HEK293 (cell line): Measurements from ENCODE around the gene AQP6.

Experiments used
- FEZF1 ChIP-seq: fragments of 450-650 bp; formaldehyde crosslinking; IDR thresholded peaks from 2 replicates; pipeline ENCODE4 v1.5.1; 2016; ENCODE audit warnings: missing biosample characterization, missing genetic modification characterization
- IKZF3 ChIP-seq: fragments of 450-650 bp; IDR thresholded peaks from 2 replicates; pipeline ENCODE4 v1.5.0; 2018; ENCODE audit warnings: missing biosample characterization, mild to moderate bottlenecking, missing genetic modification characterization, moderate library complexity
- WT1 ChIP-seq: fragments of 450-650 bp; formaldehyde crosslinking; IDR thresholded peaks from 2 replicates; pipeline ENCODE4 v1.5.1; 2016; ENCODE audit warnings: missing biosample characterization, missing genetic modification characterization
- ZBTB26 ChIP-seq: fragments of 450-650 bp; formaldehyde crosslinking; optimal IDR thresholded peaks from 2 replicates; pipeline ENCODE3; 2016; ENCODE audit warnings: missing biosample characterization, mild to moderate bottlenecking, missing genetic modification characterization
- ZNF16 ChIP-seq: fragments of 450-650 bp; formaldehyde crosslinking; IDR thresholded peaks from 2 replicates; pipeline ENCODE4 v1.5.1; 2016; ENCODE audit warnings: low read depth, missing biosample characterization, missing genetic modification characterization
- ZNF175 ChIP-seq: fragments of 450-650 bp; formaldehyde crosslinking; IDR thresholded peaks from 2 replicates; pipeline ENCODE4 v1.5.1; 2016; ENCODE audit warnings: missing biosample characterization, missing genetic modification characterization
- ZNF2 ChIP-seq: fragments of 450-650 bp; formaldehyde crosslinking; IDR thresholded peaks from 2 replicates; pipeline ENCODE4 v1.5.1; 2016; ENCODE audit warnings: missing biosample characterization, missing genetic modification characterization
- ZNF202 ChIP-seq: fragments of 450-650 bp; formaldehyde crosslinking; IDR thresholded peaks from 2 replicates; pipeline ENCODE4 v1.5.1; 2016; ENCODE audit warnings: missing biosample characterization, missing genetic modification characterization, borderline replicate concordance
- ZNF391 ChIP-seq: fragments of 450-650 bp; formaldehyde crosslinking; IDR thresholded peaks from 2 replicates; pipeline ENCODE4 v1.5.1; 2016; ENCODE audit warnings: low read depth, missing biosample characterization, missing genetic modification characterization, borderline replicate concordance
- ZNF394 ChIP-seq: fragments of 450-650 bp; formaldehyde crosslinking; IDR thresholded peaks from 2 replicates; pipeline ENCODE4 v1.5.1; 2016; ENCODE audit warnings: missing biosample characterization, missing genetic modification characterization, mild to moderate bottlenecking, moderate library complexity, borderline replicate concordance
- ZNF423 ChIP-seq: fragments of 450-650 bp; formaldehyde crosslinking; IDR thresholded peaks from 2 replicates; pipeline ENCODE4 v1.5.1; 2016; ENCODE audit warnings: missing biosample characterization, missing genetic modification characterization
- ZNF548 ChIP-seq: fragments of 450-650 bp; formaldehyde crosslinking; IDR thresholded peaks from 2 replicates; pipeline ENCODE4 v1.5.1; 2016; ENCODE audit warnings: missing biosample characterization, missing genetic modification characterization
- ZNF600 ChIP-seq: fragments of 450-650 bp; formaldehyde crosslinking; IDR thresholded peaks from 2 replicates; pipeline ENCODE4 v1.5.1; 2016; ENCODE audit warnings: missing biosample characterization, missing genetic modification characterization
- ZNF664 ChIP-seq: fragments of 450-650 bp; formaldehyde crosslinking; IDR thresholded peaks from 2 replicates; pipeline ENCODE4 v1.5.1; 2016; ENCODE audit warnings: missing biosample characterization, missing genetic modification characterization
- ZNF707 ChIP-seq: fragments of 450-650 bp; formaldehyde crosslinking; IDR thresholded peaks from 2 replicates; pipeline ENCODE4 v1.5.1; 2016; ENCODE audit warnings: missing biosample characterization, missing genetic modification characterization
- ZNF747 ChIP-seq: fragments of 450-650 bp; formaldehyde crosslinking; IDR thresholded peaks from 2 replicates; pipeline ENCODE4 v1.5.1; 2016; ENCODE audit warnings: missing biosample characterization, missing genetic modification characterization
- ZNF791 ChIP-seq: fragments of 450-650 bp; formaldehyde crosslinking; IDR thresholded peaks from 2 replicates; pipeline ENCODE4 v1.5.1; 2016; ENCODE audit warnings: missing biosample characterization, missing genetic modification characterization
- TF ChIP-seq, protein P1 (sequence below): fragments of 450-650 bp; formaldehyde crosslinking; conservative IDR thresholded peaks from 2 replicates; pipeline ENCODE4 v1.5.1; 2016; ENCODE audit warnings: low read depth, missing biosample characterization, missing genetic modification characterization
- TF ChIP-seq, protein P2 (sequence below): fragments of 450-650 bp; formaldehyde crosslinking; IDR thresholded peaks from 2 replicates; pipeline ENCODE4 v1.5.1; 2016; ENCODE audit warnings: missing biosample characterization, missing genetic modification characterization
- TF ChIP-seq, protein P3 (sequence below): fragments of 450-650 bp; formaldehyde crosslinking; IDR thresholded peaks from 2 replicates; pipeline ENCODE4 v1.5.1; 2016; ENCODE audit warnings: missing biosample characterization, missing genetic modification characterization
- TF ChIP-seq, protein P4 (sequence below): fragments of 450-650 bp; formaldehyde crosslinking; IDR thresholded peaks from 2 replicates; pipeline ENCODE4 v1.5.1; 2017; ENCODE audit warnings: missing biosample characterization, mild to moderate bottlenecking, missing genetic modification characterization, moderate library complexity
- TF ChIP-seq, protein P5 (sequence below): fragments of 450-650 bp; formaldehyde crosslinking; IDR thresholded peaks from 2 replicates; pipeline ENCODE4 v1.5.1; 2017; ENCODE audit warnings: missing biosample characterization, missing genetic modification characterization
- TF ChIP-seq, protein P6 (sequence below): fragments of 450-650 bp; formaldehyde crosslinking; IDR thresholded peaks from 2 replicates; pipeline ENCODE4 v1.5.1; 2016; ENCODE audit warnings: missing biosample characterization, missing genetic modification characterization, borderline replicate concordance

AQP6 gene

DNA sequence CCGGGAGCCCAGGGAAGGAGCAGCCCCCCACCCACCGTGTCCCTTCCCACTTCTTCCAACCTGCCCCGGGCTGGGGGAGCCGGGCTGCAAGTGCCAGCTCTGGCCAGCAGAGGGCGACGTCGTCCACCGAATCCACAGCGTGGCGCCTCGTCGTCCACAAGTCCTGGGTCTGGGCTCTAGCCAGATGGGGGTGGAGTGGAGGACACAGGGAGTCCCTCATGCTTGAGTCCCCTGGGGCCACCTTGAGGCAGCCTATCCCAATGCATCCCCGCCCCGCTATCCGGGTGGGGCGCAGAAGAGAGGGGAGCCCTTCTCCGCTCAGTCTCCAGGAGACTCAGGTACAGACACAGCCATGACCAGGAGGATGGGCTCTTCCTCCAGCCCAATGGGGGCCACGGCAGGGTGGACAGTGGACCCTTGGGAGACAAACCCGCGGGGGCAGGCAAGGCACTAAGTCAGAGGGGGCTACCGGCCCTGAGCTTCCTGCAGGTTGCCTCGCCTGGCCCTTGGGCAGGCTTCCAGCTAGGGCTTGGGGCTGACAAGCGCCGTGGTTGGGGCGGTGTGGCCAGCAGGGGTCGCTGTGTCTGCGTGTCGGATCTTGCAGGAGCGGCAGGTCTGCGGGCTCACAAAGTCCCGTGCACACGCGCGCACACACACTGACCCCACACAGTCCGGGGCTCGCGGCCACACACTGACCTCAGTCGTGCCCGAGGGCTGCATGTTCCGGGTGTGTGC lies 5.5 kb upstream of the AQP6 start (continued):
- TF ChIP-seq, protein P1, sequence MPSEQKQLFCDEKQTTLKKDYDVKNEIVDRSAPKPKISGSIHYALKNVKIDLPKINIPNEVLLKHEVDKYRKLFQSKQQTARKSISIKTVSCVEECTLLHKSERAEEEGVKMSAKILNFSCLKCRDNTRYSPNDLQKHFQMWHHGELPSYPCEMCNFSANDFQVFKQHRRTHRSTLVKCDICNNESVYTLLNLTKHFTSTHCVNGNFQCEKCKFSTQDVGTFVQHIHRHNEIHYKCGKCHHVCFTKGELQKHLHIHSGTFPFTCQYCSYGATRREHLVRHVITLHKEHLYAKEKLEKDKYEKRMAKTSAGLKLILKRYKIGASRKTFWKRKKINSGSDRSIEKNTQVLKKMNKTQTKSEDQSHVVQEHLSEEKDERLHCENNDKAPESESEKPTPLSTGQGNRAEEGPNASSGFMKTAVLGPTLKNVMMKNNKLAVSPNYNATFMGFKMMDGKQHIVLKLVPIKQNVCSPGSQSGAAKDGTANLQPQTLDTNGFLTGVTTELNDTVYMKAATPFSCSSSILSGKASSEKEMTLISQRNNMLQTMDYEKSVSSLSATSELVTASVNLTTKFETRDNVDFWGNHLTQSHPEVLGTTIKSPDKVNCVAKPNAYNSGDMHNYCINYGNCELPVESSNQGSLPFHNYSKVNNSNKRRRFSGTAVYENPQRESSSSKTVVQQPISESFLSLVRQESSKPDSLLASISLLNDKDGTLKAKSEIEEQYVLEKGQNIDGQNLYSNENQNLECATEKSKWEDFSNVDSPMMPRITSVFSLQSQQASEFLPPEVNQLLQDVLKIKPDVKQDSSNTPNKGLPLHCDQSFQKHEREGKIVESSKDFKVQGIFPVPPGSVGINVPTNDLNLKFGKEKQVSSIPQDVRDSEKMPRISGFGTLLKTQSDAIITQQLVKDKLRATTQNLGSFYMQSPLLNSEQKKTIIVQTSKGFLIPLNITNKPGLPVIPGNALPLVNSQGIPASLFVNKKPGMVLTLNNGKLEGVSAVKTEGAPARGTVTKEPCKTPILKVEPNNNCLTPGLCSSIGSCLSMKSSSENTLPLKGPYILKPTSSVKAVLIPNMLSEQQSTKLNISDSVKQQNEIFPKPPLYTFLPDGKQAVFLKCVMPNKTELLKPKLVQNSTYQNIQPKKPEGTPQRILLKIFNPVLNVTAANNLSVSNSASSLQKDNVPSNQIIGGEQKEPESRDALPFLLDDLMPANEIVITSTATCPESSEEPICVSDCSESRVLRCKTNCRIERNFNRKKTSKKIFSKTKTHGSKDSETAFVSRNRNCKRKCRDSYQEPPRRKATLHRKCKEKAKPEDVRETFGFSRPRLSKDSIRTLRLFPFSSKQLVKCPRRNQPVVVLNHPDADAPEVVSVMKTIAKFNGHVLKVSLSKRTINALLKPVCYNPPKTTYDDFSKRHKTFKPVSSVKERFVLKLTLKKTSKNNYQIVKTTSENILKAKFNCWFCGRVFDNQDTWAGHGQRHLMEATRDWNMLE (tag by site-specific recombination), result no peak
- TF ChIP-seq ZNF394 (tag by site-specific recombination) (peak; percentile 63; the same call in 1 of the 2 replicates), ZNF664 (tag by site-specific recombination) (no peak), ZNF747 (tag by site-specific recombination) (no peak), ZNF707 (no peak), ZNF391 (tag by site-specific recombination) (peak; percentile 64; the same call in 1 of the 2 replicates), ZNF2 (tag by site-specific recombination) (peak; percentile 96), ZNF600 (tag by site-specific recombination) (peak; percentile 78), ZBTB26 (peak; percentile 91), WT1 (tag by site-specific recombination) (peak; percentile 82), ZNF423 (tag by site-specific recombination) (peak; percentile 96), ZNF791 (tag by site-specific recombination) (no peak), FEZF1 (tag by site-specific recombination) (no peak), ZNF175 (no peak), ZNF548 (tag by site-specific recombination) (no peak), ZNF16 (tag by site-specific recombination) (no peak), IKZF3 (tag by site-specific recombination) (peak; percentile 78), ZNF202 (no peak)
- TF ChIP-seq, protein P2, sequence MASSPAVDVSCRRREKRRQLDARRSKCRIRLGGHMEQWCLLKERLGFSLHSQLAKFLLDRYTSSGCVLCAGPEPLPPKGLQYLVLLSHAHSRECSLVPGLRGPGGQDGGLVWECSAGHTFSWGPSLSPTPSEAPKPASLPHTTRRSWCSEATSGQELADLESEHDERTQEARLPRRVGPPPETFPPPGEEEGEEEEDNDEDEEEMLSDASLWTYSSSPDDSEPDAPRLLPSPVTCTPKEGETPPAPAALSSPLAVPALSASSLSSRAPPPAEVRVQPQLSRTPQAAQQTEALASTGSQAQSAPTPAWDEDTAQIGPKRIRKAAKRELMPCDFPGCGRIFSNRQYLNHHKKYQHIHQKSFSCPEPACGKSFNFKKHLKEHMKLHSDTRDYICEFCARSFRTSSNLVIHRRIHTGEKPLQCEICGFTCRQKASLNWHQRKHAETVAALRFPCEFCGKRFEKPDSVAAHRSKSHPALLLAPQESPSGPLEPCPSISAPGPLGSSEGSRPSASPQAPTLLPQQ (tag by site-specific recombination), result peak; percentile 57
- TF ChIP-seq, protein P3, sequence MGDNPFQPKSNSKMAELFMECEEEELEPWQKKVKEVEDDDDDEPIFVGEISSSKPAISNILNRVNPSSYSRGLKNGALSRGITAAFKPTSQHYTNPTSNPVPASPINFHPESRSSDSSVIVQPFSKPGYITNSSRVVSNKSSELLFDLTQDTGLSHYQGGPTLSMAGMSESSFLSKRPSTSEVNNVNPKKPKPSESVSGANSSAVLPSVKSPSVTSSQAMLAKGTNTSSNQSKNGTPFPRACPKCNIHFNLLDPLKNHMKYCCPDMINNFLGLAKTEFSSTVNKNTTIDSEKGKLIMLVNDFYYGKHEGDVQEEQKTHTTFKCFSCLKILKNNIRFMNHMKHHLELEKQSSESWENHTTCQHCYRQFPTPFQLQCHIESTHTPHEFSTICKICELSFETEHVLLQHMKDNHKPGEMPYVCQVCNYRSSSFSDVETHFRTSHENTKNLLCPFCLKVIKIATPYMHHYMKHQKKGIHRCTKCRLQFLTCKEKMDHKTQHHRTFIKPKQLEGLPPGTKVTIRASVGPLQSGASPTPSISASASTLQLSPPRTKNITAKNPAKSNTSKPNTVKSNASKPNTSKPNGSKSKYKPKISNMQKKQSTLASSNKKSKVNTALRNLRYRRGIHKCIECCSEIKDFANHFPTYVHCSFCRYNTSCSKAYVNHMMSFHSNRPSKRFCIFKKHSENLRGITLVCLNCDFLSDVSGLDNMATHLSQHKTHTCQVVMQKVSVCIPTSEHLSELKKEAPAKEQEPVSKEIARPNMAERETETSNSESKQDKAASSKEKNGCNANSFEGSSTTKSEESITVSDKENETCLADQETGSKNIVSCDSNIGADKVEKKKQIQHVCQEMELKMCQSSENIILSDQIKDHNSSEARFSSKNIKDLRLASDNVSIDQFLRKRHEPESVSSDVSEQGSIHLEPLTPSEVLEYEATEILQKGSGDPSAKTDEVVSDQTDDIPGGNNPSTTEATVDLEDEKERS (tag by site-specific recombination), result 0 out of 2 replicates have a peak, but pooled peaks have one; percentile 5
- TF ChIP-seq, protein P4, sequence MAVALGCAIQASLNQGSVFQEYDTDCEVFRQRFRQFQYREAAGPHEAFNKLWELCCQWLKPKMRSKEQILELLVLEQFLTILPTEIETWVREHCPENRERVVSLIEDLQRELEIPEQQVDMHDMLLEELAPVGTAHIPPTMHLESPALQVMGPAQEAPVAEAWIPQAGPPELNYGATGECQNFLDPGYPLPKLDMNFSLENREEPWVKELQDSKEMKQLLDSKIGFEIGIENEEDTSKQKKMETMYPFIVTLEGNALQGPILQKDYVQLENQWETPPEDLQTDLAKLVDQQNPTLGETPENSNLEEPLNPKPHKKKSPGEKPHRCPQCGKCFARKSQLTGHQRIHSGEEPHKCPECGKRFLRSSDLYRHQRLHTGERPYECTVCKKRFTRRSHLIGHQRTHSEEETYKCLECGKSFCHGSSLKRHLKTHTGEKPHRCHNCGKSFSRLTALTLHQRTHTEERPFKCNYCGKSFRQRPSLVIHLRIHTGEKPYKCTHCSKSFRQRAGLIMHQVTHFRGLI, result no peak; the same call in none of the 2 replicates
- TF ChIP-seq, protein P5, sequence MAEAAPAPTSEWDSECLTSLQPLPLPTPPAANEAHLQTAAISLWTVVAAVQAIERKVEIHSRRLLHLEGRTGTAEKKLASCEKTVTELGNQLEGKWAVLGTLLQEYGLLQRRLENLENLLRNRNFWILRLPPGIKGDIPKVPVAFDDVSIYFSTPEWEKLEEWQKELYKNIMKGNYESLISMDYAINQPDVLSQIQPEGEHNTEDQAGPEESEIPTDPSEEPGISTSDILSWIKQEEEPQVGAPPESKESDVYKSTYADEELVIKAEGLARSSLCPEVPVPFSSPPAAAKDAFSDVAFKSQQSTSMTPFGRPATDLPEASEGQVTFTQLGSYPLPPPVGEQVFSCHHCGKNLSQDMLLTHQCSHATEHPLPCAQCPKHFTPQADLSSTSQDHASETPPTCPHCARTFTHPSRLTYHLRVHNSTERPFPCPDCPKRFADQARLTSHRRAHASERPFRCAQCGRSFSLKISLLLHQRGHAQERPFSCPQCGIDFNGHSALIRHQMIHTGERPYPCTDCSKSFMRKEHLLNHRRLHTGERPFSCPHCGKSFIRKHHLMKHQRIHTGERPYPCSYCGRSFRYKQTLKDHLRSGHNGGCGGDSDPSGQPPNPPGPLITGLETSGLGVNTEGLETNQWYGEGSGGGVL, result peak; percentile 52; the same call in 1 of the 2 replicates
- TF ChIP-seq, protein P6, sequence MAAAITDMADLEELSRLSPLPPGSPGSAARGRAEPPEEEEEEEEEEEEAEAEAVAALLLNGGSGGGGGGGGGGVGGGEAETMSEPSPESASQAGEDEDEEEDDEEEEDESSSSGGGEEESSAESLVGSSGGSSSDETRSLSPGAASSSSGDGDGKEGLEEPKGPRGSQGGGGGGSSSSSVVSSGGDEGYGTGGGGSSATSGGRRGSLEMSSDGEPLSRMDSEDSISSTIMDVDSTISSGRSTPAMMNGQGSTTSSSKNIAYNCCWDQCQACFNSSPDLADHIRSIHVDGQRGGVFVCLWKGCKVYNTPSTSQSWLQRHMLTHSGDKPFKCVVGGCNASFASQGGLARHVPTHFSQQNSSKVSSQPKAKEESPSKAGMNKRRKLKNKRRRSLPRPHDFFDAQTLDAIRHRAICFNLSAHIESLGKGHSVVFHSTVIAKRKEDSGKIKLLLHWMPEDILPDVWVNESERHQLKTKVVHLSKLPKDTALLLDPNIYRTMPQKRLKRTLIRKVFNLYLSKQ (tag by site-specific recombination), result no peak
